Activated CD4-positive, alpha-beta T cell treated with anti-CD3 and anti-CD28 coated beads, Interleukin-10, Interleukin-2, amounts not matched to agents 100 ng/mL and 50 ng/mL, durations not matched to agents 16 hours and 8 hours (primary cell): ENCODE results near the gene PLEKHG3.

Experiments
- DNase-seq: peaks from one replicate; pipeline ENCODE4 v3.0.0-alpha.2; 2020

PLEKHG3 gene

DNA sequence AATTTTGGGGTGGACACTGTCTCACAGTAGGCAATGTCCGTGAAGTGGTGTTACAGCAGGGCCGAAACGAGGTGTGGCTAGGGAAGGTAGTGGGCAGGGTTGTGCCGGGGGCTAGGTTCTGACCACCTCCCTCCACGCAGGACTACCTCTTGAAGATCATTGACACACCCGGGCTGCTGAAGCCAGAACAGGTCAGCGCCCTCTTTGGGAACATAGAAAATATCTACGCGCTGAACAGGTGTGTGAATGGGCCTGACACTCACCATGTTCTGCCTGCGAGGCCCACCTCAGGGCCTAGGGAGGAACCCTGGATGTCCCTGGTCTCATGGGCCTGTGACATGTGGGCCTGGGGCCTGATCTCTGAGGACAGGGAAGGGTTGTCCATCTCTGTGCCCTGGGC is 24.6 kb downstream of the PLEKHG3 start:
- DNase-seq = no peak

DNA sequence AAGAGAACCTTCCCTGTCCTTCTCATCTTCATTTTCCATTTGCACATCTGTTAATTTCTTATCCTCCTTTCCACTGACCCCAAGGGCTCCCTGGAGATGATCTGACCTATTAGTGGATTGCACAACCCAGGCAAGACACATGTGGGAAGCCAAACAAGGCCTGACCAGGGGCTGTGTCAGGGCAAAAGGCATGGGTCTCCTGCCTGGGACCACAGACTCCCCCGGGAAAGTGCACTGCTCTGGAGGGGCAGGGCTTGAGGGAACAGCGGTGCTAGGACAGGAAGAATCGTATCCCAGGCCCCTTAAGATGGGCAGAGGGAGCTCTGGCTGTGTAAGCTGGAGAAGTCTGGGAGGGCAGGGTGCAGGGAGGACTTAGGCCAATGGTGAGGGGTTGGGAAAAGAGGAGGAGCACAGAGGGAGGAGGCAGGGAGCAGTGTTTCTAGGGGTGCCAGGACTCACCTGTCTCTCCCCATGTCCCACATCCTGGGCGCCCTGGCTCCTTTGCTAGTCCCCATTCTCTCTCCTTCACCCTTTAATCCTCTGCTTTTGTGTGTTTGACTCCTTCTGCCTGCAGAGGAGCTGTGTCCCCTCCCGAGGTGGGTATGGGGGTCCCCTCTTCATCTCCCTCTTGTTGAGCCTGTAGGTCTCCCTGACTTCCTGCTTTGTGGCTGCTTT is 25.3 kb downstream of the PLEKHG3 start:
- DNase-seq = no peak

GRCh38 chr14:64730061-64730440 is 25.8 kb downstream of the PLEKHG3 start:
- no peak for DNase-seq

DNA sequence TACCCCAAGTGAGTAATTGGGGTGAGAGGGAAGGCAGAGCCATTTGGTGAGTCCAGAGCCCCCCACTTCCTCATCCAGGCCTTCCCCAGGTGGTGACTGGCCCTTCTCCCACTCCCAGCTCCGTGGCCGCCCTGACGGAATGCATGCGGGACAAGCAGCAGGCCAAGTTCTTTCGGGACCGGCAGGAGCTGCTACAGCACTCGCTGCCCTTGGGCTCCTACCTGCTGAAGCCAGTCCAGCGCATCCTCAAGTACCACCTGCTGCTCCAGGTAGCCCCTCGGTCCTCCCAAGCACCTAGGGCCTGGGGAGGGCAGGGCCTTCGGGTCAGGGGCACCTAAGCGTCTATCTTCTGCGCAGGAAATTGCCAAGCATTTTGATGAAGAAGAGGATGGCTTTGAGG is 26.5 kb downstream of the PLEKHG3 start:
- no peak for DNase-seq

DNA sequence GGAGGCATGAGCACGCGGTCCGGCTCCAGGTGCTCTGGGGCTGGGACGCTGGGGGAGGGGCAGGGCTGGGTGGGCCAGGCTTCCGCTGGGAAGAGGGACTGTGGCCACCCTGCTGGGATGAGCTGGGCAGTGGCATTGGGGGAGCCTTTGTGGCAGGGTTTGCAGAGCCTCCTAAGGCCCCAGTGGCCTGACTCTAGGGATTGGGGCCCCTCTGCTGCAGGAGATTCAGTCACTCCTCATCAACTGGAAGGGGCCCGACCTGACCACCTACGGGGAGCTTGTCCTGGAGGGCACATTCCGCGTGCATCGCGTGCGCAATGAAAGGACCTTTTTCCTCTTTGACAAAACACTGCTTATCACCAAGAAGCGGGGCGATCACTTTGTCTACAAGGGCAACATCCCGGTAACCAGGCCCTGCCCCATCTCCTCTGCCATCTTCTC is 26.9 kb downstream of the PLEKHG3 start:
- DNase-seq = no peak

DNA sequence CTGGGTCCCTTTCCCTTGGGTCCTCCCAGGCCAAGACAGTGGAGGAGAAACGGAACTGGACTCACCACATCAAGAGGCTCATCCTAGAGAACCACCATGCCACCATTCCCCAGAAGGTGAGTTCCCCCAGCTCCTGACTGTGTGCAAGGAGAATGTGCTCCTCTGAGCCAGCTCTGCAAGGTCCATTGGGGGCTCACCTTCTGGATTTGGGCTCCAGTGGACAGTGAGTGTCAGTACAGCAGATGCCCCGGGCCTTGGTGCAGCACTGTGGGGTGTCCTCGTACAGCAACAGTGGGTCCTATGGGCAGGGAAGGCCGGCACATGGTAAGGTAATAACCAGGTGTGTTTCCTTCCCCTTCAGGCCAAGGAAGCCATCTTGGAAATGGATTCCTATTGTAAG is 27.8 kb downstream of the PLEKHG3 start:
- no peak for DNase-seq

- DNase-seq = no peak
Observed at GRCh38 chr14:64732536-64733120, 28.4 kb downstream of the PLEKHG3 start.

DNA sequence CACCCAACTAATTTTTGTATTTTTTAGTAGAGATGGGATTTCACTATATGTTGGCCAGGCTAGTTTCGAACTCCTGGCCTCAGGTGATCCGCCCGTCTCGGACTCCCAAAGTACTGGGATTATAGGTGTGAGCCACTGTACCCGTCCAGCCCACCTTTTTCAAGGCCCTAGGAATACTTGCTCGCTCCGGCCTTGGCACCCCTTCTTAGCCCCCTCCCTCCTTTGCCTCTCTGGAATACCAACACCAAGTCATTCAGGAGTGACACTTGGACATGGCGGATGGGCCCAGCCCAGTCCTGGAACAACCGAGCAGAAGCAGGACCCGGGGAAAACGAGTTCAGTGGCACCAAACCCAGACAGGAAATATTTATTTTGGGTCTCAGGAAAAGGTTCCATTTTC is 29.1 kb downstream of the PLEKHG3 start:
- DNase-seq = no peak

DNA sequence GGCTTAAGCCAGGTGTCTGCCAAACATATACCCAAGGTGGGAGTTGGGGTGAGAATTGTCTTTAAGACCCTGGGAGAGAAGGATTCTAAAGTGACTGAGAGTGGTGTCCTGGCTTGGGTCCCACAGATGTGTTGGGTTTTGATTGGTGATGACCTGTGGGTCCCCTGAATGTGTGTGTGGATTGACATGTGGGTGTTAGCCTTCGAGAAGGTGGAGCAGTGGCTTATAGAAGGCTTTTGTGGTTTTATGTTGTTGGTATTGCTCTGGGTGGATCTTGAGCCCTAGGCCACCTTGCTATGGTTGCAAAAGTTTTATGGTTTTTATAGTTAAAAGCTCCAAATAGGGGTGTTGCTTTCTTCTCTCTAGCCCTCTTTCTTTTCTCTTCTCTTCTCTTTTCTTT is 29.7 kb downstream of the PLEKHG3 start:
- no peak for DNase-seq

- DNase-seq = no peak
Observed at GRCh38 chr14:64734990-64735389, 30.8 kb downstream of the PLEKHG3 start.

- no peak for DNase-seq
Observed at GRCh38 chr14:64736271-64737169, 32.3 kb downstream of the PLEKHG3 start.

DNA sequence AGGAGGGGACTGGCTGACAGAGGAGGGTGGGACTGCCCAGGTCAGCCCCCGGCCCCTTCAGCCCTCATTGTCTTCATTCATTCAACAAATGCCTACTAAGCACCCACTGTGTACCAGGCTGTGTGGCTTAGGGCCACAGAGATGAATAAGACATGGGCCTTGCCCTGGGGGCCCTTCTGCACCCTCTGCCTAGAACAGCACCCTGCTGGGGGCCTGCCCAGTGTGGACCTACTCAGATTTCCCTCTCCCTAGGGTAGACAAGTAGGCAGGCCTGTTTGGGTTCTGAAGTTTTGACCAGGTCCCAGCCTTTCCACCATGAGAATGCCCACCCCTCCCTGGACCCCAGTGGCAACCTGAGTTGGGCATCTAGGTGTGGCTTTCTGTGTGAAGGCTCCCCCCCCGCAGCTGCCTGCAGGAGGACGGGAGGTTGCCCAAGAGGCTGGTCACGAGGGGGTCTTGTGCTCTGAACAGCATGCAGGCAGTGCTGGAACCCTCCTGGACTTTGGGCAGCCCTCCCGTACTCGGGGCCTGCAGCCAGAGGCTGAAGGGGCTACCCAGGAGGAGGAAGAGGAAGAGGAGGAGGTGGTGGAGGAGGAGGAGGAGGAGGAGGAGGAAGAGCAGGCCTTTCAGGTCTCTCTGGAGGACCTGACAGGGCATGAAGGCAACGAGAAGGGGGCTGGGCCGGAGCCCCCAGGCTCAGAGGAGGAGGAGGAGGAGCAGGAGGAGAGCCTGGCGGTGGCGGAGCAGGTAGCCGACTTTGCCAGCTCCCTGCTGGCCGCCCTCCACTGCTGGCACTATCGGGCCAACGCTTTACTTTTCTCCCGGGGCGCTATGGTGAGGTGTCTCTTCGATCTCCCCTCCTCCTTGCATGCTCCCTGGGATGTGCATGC is 33.4 kb downstream of the PLEKHG3 start:
- no peak for DNase-seq

GRCh38 chr14:64738281-64738804 is 34.1 kb downstream of the PLEKHG3 start:
- DNase-seq = no peak

GRCh38 chr14:64741200-64741599 is 37.0 kb downstream of the PLEKHG3 start:
- DNase-seq = no peak

DNA sequence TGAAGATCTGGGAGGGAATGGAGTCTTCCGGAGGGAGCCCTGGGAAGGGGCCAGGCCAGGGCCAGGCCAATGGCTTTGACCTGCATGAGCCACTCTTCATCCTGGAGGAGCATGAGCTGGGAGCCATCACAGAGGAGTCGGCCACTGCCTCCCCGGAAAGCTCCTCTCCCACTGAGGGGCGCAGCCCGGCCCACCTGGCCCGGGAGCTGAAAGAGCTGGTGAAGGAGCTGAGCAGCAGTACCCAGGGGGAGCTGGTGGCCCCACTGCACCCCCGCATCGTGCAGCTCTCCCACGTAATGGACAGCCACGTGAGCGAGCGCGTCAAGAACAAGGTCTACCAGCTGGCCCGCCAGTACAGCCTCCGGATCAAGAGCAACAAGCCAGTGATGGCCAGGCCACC is 37.7 kb downstream of the PLEKHG3 start:
- DNase-seq = no peak

DNA sequence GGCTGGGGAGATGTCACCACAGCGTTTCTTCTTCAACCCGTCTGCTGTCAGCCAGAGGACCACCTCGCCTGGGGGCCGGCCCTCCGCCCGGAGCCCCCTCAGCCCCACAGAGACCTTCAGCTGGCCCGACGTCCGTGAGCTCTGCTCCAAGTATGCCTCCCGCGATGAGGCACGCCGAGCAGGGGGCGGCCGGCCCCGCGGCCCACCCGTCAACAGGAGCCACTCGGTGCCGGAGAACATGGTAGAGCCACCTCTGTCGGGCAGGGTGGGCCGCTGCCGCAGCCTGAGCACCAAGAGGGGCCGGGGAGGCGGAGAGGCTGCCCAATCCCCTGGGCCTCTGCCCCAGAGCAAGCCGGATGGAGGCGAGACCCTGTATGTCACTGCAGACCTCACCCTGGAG is 38.8 kb downstream of the PLEKHG3 start:
- DNase-seq = no peak

GRCh38 chr14:64745511-64746091 is 41.4 kb downstream of the PLEKHG3 start:
- DNase-seq = no peak

DNA sequence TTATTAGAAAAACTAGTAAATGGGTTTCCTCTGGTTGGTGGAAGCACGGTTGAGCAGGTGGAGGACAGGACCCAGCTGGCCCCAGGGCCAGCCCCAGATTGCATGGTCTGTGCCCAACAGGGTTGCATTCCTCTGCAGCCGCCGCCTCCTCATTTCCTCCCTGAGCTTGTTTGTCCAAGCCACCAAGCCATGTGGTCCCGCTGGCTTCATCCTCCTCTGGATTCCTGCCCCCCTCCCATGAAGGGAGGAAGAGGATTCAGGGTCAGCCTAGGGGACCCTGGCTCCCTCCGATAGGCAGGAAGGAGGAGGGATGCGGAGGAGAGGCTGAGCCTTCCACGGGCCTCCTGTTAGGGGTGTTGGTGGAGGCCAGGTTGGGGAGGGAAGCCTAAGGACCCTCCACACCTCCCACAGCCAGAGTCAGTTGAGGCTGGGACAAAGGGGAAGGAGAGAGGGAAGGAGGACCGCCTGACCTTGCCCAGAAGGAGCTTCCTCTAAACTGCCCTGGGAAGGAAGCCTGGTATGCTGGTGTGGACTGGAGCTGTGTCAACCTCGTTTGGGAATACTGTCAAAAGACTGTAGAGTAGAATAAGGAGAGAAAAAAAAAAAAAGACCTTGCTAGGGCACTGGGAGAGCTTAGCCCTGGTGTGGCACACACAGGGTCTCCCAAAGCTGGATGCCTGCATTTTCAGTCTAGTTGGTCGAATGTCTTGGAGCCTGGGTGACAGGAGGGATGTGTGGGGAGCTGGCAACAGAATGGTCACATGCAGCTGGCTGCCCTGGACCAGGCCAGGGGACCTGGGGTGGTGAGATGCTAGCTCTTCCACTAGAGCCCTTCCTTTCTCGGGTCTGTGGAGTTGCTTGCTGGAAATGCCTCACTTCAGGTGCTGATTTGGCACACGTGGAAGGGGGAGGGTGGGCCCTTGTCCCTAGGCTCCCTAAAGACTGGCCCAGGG is 42.4 kb downstream of the PLEKHG3 start:
- no peak for DNase-seq

DNA sequence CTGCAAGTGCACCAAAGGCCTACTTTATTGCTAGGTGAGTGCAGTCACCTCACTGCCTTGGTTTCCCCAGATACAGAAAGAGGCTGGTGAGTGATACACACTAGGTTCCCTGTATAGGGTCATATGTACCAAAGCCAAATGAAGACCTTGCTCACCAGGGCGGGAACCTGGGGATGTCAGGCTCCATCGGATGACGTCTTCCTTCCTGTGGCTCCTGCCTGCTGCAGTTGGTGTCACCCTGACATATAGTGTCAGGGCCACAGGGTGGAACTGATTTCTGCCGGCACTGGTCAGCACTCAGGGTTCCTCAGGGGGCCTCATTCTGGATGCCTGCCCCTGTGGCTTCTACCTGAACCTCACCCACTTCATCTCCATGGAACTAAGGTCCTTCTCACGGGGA is 43.1 kb downstream of the PLEKHG3 start:
- DNase-seq = no peak

GRCh38 chr14:64748521-64748920 is 44.3 kb downstream of the PLEKHG3 start:
- DNase-seq = no peak
